K562 (cell line): ENCODE measurements around the gene TENM4.

Experiments used
- ESRRA ChIP-seq: fragments of 450-650 bp; IDR thresholded peaks from 2 replicates; pipeline ENCODE4 v1.6.1; 2014; ENCODE audit warnings: low read depth, mild to moderate bottlenecking, moderate library complexity, borderline replicate concordance
- POLR2AphosphoS5 ChIP-seq: IDR thresholded peaks from 2 replicates; pipeline ENCODE4 v1.6.1; 2011; ENCODE audit warnings: mild to moderate bottlenecking, low read depth, low read length, moderate library complexity; ENCODE audit not compliant: control insufficient read depth, insufficient read depth
- SMC3 ChIP-seq: conservative IDR thresholded peaks from 2 replicates; pipeline ENCODE4 v1.6.1; 2011; ENCODE audit warnings: low read depth, low read length, improper control_type of control experiment; ENCODE audit not compliant: insufficient read depth
- ZNF274 ChIP-seq: IDR thresholded peaks from 2 replicates; pipeline ENCODE4 v1.6.1; 2011; ENCODE audit warnings: low read depth, mild to moderate bottlenecking, low read length, moderate library complexity, borderline replicate concordance

- TF ChIP-seq POLR2AphosphoS5 (no peak), ZNF274 (no peak), ESRRA (no peak), SMC3 (no peak)
Observed at GRCh38 chr11:79157738-79158137, 283.1 kb downstream of the TENM4 start.
